GM21360 (cell line): ENCODE measurements around the gene SLC7A7.
"Not testable (repeated sequence)": the region's sequence is repeated elsewhere in the genome, so short reads cannot be mapped to it uniquely, and the experiment has no call there.

Source experiments
- ATAC-seq: cut with Tn5 transposase; IDR thresholded peaks from one replicate; pipeline ENCODE4 v1.9.1; 2021; ENCODE audit warnings: mild to moderate bottlenecking, moderate library complexity; ENCODE audit not compliant: unreplicated experiment

The SLC7A7 gene

DNA sequence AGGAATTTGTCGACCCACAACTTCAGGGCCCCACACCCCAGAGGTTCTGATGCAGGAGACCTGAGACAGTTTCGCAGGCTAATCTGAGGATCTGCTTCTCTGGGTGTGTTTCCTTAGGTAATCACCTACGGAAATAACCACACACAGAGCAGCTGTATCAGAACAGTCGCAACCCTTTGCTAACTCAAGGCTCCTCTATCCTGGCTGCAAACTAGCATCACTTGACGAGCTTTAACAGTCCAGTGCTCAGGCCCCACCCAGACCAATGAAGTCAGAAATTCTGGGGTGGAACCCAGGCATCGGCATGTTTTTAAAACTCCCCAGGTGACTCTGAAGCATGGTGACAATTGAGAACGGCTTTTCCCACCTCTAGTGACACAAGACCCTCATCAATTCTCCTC lies 20.7 kb downstream of the SLC7A7 start:
- ATAC-seq = peak; percentile 40

DNA sequence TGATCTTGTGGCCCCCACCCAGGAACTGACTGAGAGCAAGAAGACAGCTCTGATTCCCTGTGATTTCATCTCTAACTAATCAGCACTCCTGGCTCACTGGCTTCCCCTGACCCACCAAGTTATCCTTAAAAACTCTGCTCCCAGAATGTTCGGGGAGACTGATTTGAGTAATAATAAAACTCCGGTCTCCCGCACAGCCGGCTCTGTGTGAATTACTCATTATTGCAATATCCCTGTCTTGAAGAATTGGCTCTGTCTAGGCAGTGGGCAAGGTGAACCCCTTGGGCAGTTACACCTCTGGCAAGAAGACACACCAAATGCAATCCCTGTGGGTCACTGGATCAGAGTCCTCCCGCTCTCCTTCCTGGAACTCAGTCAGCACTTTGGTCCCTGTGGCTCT lies 21.3 kb downstream of the SLC7A7 start:
- no peak for ATAC-seq

DNA sequence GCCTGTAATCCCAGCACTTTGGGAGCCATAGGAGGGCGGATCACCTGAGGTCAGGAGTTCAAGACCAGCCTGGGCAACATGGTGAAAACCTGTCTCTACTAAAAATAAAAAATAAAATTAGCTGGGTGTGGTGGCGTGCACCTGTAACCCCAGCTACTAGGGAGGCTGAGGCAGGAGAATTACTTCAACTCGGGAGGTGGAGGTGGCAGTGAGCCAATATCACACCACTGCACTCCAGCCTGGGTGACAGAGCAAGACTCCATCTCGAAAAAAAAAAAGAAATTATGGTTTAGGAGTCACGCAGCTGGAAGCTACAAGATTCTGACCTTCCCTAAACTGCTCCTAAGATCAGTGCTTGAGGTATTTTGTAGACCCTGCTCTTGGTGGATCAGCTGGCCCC lies 21.7 kb downstream of the SLC7A7 start:
- ATAC-seq = not testable (repeated sequence)

DNA sequence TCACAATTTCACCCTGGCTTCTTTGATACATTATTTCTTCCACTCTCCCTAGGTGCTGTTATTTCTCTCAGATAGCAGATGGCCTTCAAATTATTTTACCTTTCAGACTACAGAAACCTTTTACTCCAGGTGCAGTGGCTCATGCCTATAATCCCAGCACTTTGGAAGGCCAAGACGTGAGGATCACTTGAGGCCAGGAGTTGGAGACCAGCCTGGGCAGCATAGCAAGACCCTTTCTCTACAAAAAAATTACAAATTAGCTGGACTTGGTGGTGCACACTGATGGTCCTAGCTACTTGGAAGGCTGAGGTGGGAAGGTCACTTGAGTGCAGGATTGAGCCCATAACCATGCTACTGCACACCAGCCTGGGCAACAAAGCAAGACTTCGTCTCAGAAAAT lies 23.1 kb downstream of the SLC7A7 start:
- ATAC-seq = no peak

DNA sequence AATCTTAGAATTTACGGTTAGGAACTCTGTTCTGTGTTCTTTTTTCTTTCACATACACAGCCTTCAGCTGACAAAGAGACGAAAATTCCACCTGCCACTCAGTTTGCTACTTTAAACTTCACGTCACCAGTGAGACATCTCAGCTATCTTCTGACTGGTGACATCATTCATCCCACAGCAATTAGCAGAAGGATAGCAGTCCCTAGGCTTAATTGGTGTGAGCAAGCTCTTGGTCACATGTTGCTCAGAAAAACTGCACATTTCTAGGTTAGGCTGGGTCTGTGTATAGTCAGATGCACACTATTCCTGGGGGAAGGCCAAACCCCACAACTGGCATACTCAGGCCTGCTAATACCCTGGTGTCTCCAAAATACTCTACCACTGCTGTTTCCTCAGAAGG lies 23.9 kb downstream of the SLC7A7 start:
- no peak for ATAC-seq

DNA sequence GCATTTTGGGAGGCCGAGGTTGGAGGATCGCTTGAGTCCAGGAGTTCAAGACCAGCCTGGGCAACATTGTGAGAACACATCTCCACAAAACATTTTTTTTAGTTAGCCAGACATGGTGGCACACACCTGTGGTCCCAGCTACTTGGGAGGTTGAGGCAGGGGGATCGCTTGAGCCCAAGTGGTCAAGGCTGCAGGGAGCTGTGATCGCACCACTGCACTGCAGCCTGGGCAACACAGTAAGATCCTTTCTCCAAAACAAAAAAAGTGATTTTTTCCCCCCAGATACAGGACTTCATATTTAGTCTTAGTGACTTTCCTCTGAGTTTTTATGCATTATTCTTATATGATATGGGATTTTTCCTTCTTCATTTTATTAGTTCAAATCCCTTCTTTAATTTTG lies 28.6 kb downstream of the SLC7A7 start:
- ATAC-seq = no peak

DNA sequence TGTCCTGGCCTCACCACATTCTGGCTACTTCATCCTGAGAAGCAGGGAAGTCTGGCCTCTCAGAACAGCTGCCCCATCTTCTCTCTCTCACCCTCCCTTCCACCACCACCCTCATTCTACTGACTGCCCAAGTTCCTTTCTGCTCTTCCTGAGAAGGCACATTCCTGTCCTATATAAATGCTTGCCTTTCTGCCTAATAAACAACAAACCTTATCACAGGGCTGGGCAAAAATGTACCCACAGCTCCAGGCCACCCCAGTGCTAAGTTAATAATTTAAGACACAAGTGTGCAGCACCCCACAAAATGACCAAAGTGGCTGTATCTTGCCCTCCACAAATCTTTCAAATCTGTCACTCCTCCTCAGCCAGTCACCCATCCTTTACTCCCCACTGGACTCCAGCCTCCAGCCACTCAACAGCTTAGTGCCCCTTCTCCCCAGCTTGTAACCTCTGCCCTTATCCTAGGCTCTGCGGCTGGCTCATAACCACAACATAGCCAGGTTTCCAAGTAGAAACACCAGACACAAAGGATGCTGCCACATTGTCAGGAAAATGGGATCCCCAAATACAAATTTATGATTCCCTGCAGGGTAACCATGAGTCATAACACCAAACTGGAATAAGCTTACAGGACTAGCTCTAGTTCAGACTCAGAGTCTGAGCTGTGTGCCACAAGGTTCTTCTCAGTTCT lies 33.8 kb downstream of the SLC7A7 start:
- no peak for ATAC-seq

DNA sequence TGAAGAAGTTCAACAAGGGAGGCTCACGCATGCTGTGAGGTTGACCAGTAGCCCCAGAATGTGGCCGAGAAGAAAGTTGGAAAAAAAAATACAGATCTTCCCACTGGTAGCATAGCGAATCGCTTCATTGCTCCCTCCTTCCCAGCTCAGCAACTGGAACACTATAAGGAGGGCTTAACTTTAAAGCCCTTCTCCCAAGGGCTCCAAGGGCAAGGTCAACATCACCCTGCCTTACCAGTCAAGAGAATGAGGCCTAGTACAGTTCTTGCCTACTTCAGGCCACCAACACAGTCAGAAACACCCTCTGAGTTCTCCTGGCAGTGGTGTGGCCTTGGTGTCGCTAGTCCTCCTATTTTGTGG lies 34.3 kb downstream of the SLC7A7 start:
- no peak for ATAC-seq

DNA sequence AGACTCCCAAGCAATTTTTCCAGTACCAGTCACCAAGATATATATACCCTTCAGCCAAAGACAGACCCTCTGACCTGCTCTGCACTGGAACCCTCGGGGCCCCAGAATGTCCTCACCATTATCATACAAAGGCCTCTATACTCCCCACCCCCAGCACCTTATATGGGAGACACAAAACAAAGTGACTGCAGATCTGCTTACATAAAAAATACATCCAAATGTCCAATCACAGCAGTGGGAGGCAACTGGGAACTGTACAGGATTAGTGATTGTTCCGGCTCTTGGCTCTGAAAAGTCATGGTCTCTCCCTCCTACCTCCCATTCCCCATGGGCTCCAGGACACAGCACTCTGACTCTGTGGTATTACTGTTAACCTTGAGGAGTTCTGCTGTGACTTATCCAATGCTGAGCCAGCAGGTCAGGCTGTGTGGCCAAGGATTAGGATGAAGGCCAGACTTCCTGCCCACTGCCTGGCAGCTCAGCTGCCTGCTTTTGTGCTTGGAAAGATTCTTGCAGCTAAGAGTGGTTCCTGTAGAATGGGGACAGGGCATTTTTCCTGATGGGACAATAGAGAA lies 35.0 kb downstream of the SLC7A7 start:
- ATAC-seq = no peak

DNA sequence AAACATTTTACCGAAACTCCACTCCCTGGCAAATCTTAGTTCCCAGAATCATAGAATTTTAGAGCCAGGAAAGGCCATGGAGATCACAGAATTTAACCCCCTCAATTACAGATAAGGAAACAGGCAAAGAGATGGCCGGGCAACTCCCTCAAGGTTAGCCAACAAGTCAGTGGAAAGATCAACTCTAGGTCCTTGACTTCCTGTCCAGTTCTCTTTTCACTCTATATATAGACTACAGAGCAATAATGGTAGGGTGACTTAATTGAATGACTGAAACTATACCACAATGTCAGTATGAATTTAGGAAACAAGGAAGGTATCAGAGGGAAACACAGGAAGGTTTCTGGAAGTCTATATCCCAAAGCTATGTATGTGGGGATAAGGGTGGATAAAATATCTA lies 37.2 kb downstream of the SLC7A7 start:
- ATAC-seq = no peak

DNA sequence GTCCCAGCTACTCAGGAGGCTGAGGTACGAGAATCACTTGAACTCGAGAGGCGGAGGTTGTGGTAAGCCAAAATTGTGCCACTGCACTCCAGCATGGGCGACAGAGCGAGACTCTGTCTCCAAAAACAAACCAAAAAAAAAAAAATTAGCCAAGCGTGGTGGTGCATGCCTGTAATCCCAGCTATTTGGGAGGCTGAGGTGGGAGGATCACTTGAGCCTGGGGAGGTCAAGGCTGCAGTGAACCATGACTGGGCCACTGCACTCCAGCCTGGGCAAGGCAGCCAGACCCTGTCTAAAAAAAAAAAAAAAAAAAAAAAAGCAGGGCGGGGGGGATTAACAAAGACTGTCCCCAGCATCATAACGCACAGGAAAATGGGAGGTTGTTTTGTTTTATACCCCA lies 38.4 kb downstream of the SLC7A7 start:
- not testable (repeated sequence) for ATAC-seq

DNA sequence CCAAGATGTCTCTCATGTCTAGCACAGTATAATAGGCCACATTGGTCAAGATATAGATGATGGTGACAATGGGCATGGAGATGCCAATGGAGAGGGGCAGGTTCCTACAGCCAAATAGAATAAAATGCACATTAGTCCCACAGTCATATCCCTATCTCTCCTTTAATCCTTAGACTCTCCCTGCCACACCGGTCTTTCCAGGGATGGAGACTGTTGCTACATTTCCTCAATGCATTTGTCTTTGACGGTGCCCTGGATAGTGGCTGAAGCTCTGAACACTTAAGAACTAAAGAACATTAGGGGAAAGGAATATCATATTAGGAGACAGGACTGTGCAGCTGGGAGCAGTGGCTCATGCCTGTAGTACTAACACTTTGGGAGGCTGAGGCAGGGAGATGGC lies 39.0 kb downstream of the SLC7A7 start:
- ATAC-seq = no peak

DNA sequence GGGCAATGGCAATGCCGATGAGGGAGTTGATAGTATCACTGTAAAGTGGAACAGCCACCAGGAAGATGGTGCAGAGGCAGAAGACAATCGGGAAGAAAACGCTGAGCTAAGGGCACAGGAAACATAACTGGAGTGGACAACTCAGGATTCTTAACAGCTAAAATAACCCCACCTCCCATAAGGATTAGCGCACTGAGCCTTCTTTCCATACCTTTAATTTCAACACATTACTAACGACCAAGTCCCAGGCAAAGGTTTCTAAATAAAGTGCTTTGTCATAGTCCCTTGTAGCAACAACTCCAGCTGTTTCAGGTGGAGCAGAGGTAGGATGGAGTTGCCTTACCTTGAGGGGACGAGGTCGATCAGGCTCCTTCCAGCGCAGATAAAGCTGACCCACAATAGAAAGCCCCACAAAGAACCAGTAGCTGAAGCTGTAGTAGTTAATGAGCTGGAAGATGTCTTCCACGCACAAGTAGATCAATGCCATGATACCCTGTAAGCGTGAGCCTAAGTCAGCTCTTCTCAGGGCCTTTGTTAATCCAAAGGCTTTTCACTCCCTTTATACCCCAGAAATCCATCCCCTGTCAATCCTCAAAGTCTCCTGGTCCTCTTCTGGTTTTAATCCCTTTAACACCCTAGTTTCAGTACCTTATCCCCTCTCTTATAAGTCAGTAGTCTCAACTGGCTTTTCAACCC lies 41.1 kb downstream of the SLC7A7 start:
- no peak for ATAC-seq

DNA sequence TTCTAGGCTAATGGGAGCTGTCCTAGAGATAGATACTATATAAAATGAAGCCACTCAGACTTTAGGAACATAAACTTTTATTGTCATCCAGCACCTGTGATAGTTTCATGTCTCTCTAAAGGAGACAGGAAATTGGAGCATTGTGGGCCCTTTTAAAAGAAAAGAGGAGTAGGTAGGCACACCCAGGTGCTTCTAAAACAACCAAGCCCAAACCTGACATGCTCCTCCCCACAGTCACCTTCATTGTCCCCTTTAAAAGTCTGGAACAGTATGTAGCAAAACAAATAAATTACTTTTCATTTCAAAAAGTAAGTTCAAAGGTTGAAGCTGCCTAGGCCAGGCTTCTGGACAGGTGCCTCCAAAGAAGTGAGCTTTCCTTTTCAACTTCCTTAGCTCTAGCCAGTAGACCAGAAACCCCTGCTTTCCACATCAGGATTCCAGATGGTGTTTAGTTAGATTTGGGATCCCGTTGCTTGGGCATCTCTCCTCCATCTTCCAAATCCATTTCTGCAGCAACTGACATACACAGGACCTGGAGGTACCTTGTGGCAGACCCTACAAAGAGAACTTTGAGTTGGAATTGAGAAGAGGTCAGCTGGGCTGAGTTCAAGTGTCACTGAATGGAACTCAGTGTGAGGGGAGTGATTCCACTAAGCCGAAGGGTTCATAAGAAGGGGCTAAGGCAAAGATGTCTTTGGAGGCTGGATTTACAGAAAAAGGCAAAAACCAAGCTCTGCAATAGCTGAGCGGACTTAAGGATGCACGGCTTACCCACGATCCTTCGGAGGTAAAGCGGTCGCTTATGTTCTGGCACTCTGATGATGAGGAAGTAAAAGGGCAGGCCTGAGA lies 41.8 kb downstream of the SLC7A7 start:
- ATAC-seq = no peak

DNA sequence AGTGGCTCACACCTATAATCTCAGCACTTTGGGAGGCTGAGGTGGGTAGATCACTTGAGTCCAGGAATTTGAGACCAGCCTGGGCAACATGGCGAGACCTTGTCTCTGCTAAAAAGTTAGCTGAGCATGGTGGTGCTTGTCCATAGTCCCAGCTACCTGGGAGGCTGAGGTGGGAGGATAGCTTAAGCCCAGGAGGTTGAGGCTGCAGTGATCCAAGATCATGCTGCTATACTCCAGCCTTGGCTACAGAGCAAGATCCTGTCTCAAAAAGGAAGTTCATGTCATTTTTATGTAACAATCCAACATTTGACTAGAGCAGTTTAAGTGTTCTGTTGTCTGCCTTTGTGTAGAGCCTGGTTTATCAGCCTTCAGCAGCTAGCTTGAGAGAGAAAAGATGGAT lies 42.5 kb downstream of the SLC7A7 start:
- no peak for ATAC-seq

DNA sequence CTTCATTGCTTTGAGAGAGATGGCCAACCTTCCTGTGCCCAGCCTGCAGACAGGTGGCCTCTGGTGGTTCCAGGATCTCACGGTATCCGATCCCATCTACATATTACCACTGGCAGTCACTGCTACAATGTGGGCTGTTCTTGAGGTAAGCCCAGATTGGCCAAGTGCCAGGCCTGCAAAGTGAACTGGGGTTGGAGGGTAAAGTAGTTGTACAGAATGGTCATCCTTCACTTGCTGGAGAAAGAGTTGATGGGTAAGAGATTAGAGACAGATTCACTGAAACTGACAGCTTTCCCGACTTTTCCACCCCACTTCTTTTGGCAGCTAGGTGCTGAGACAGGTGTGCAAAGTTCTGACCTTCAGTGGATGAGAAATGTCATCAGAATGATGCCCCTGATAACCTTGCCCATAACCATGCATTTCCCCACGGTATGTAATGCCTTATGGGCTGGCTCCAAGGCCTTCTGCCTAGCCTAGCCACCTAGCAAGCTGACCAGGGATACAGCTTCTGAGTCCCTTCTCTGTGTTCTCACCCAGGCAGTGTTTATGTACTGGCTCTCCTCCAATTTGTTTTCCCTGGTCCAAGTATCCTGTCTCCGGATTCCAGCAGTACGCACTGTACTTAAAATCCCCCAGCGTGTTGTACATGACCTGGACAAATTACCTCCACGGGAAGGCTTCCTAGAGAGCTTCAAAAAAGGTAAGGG lies 44.6 kb downstream of the SLC7A7 start:
- ATAC-seq = no peak

DNA sequence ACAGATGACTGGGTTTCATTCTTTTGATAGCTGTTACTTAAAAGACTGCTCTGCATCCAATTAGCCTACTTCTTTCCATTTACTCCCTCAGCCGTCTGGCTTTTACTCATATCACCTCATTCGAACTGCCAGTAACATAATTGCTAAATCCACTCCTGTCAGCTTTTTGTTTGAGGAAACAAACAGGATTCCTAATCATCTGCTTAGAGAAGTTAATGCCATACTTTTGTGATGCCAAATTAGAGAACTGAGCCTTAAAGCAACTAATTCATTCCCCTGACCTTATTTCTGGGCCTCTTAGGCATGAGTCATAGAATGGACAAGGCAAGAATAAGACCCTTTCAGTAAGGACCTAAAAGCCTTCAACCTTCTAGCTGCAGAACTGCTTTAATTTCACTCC lies 45.9 kb downstream of the SLC7A7 start:
- ATAC-seq = no peak

DNA sequence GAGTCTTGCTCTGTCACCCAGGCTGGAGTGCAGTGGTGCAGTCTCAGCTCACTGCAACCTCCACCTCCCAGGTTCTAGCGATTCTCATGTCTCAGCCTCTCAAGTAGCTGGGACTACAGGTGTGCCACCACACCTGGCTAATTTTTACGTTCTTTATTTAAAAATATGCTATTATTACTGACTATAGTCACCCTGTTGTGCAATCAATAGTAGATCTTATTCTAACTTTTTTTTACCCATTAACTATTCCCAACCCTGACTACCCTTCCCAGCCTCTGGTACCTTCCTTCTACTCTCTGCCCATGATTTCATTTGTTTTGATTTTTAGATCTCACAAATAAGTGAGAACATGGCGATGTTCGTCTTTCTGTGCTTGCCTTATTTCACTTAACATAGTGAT lies 46.3 kb downstream of the SLC7A7 start:
- no peak for ATAC-seq

DNA sequence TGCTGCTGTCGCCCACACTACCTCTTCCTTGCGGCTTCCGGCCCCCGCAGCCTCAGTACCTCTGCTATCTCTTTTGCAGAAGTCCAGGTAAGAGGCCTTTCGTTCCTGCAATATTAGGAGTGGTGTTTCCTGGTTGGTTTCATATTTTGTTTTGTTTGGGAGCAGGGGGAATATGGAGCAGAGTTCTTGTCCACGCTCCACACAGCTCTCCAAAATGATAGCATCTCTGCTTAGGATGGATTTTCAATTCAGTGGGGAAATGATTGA lies 48.0 kb downstream of the SLC7A7 start:
- peak; percentile 16 for ATAC-seq

DNA sequence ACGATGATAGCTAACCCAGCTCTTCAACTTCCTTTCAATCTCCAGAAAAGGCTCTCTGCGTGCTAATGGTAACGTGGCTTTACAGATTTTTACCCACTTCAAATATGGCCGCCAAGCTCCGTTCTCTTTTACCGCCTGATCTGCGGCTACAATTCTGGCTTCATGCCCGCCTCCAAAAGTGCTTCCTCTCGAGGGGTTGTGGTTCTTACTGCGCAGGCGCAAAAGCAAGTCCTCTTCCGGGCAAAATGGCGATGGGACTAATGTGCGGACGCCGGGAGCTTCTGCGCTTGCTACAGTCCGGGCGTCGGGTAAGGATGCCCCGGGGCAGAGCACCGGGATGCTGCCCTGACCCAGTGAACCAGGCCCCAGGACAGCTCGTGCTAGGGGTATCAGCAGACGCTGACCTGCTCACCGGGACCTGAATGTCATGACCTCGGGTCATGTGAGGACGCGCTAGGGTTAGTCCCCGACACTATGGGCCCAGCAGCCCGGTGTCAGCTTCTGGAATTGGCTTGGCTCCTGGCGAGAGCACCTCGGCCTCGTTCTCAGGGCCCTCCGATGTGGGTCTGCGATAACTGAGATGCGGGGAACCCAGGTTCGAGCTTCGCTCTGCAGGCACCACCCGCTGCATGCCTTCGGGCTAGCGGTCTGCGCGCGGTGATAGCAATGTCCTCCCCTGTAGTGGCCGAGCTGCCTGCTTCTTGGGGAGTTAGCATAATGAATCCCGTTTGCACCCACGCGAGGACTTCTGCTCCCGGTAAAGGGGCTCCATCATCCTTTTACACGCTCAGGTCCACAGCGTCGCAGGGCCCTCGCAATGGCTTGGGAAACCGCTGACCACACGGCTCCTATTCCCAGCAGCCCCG lies 48.5 kb downstream of the SLC7A7 start, which contains the start of gene OXA1L:
Gene OXA1L (plus strand): TSS at position 232 of the 866 bp plus-strand sequence. CDS start 14 bp downstream, at position 246.
- ATAC-seq = peak; percentile 80
